Endothelial cell (in vitro differentiated cells): Measurements from ENCODE around the gene FTCDNL1. TPM values are rescaled to one million over a fixed set of nuclear protein-coding genes. Genes with fewer than 3 reads are reported as not detected.

Experiments used
- DNase-seq: peaks from one replicate; pipeline ENCODE4 v3.0.0; 2021; ENCODE audit warnings: low spot score
- H3K27ac Mint-ChIP-seq: one replicate; pipeline ENCODE4 v1.8.0; 2021; ENCODE audit warnings: mixed read lengths, inconsistent platforms; ENCODE audit not compliant: unreplicated experiment
- H3K27me3 Mint-ChIP-seq: one replicate; pipeline ENCODE4 v1.8.0; 2021; ENCODE audit warnings: mild to moderate bottlenecking, moderate library complexity, mixed read lengths, inconsistent platforms; ENCODE audit not compliant: unreplicated experiment
- H3K36me3 Mint-ChIP-seq: one replicate; pipeline ENCODE4 v1.8.0; 2021; ENCODE audit warnings: mild to moderate bottlenecking, low read depth, mixed read lengths, inconsistent platforms; ENCODE audit not compliant: unreplicated experiment
- H3K4me1 Mint-ChIP-seq: one replicate; pipeline ENCODE4 v1.8.0; 2021; ENCODE audit warnings: mild to moderate bottlenecking, mixed read lengths, inconsistent platforms; ENCODE audit not compliant: unreplicated experiment
- H3K4me3 Mint-ChIP-seq: one replicate; pipeline ENCODE4 v1.8.0; 2021; ENCODE audit warnings: mild to moderate bottlenecking, mixed read lengths, inconsistent platforms; ENCODE audit not compliant: unreplicated experiment
- H3K9me3 Mint-ChIP-seq: one replicate; pipeline ENCODE4 v1.8.0; 2021; ENCODE audit warnings: mixed read lengths, inconsistent platforms; ENCODE audit not compliant: unreplicated experiment
- CTCF ChIP-seq: fragments of 200-600 bp; sonication (generic); IDR thresholded peaks from one replicate; pipeline ENCODE4 v1.5.0; 2021; ENCODE audit warnings: antibody characterized with exemption; ENCODE audit not compliant: unreplicated experiment
- total RNA-seq: library from RNA; stranded (reverse); fragmentation: NEBNext Ultra II Directional; extraction: Animal tissue kit (Norgen Biotek cat#: 25700); gene quantifications from one replicate; pipeline ENCODE4 v1.2.1, GENCODE V29; 2021; ENCODE audit not compliant: unreplicated experiment

The FTCDNL1 gene
- total RNA-seq, 1 donor from 2014 or later, result 1.0 TPM

- H3K4me3 Mint-ChIP-seq, result no peak overlapping the region
- no peaks in the 10 kb centered on the region for H3K9me3 Mint-ChIP-seq
- no peak overlapping the region for H3K27ac Mint-ChIP-seq
- TF ChIP-seq CTCF, result no peak
- H3K27me3 Mint-ChIP-seq, result no peaks in the 10 kb centered on the region
- DNase-seq, result no peak
- H3K4me1 Mint-ChIP-seq, result no peaks in the 10 kb centered on the region
- no peaks in the 10 kb centered on the region for H3K36me3 Mint-ChIP-seq
These were observed 8.2 kb downstream of the FTCDNL1 start for GRCh38 chr2:199842631-199843395.

DNA sequence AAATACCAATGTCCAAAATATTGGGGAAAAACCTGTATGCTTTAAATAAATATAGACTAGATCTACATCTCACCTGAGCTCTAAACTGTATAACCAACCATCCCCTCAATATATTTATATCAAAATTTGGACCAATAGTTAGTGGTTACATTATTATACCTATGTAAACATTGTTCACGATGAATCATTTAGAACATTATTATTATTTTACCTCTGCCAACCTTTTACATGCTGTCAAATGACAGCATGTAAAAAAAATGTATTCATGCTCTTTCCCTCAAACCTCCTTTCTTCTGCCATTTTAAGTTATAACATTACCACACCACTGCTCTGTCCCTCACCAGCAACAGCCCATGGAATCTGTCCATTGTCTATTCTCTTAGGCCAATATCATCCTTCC, 9.6 kb downstream of the FTCDNL1 start:
- Mint-ChIP-seq H3K4me1 (no peaks in the 10 kb centered on the region), H3K9me3 (no peaks in the 10 kb centered on the region), H3K4me3 (no peak overlapping the region), H3K27me3 (no peaks in the 10 kb centered on the region), H3K27ac (no peak overlapping the region), H3K36me3 (no peaks in the 10 kb centered on the region)
- TF ChIP-seq CTCF, result no peak
- DNase-seq, result no peak

DNA sequence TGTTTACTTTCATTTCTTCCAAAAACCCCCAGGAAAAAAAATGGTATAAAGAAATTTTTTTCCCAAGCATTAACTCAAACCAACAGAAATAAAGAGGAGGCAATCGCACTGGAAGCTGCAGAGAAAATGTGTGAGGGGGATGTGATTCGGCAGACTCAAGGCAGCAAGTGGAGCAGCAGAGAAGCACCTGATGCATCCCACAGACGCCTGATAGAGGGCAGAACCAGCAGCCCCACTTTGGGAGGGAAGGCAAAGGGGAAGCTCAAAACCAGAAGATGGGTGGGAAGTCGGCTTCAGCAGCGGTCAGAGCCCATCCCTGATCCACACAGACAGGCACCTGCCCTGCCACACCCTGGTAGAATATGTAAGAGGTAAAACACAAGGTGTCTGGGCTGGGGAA, 12.6 kb downstream of the FTCDNL1 start:
- TF ChIP-seq CTCF, result no peak
- H3K4me3 Mint-ChIP-seq, result no peak overlapping the region
- H3K27ac Mint-ChIP-seq, result no peak overlapping the region
- no peaks in the 10 kb centered on the region for H3K36me3 Mint-ChIP-seq
- H3K4me1 Mint-ChIP-seq, result no peaks in the 10 kb centered on the region
- no peaks in the 10 kb centered on the region for H3K27me3 Mint-ChIP-seq
- H3K9me3 Mint-ChIP-seq, result no peaks in the 10 kb centered on the region
- DNase-seq, result no peak

GRCh38 chr2:199836943-199837342, 14.0 kb downstream of the FTCDNL1 start:
- H3K4me3 Mint-ChIP-seq, result no peak overlapping the region
- no peak overlapping the region for H3K27ac Mint-ChIP-seq
- no peaks in the 10 kb centered on the region for H3K36me3 Mint-ChIP-seq
- no peaks in the 10 kb centered on the region for H3K4me1 Mint-ChIP-seq
- no peak for DNase-seq
- no peaks in the 10 kb centered on the region for H3K9me3 Mint-ChIP-seq
- H3K27me3 Mint-ChIP-seq, result no peaks in the 10 kb centered on the region
- no peak for TF ChIP-seq CTCF

DNA sequence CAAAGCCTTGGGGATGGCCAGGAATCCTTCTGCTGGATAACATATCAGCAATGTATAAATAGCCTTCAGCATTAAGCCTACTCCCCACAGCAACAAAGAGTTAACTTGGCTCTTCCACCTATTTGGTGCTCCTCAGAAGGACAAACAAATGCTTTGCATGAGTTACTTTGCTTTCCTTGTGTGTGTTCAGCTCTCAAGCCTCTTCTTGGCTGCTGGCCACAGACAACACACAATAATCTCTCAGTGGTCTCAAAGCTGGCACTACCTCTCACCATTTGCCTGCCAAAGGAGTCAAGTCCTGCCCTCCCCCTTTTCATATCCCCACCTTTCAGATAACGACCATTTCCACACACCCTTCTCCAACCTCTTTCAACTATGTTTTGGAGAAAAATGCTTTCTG, 17.5 kb downstream of the FTCDNL1 start:
- no peak overlapping the region for H3K27ac Mint-ChIP-seq
- H3K9me3 Mint-ChIP-seq, result no peaks in the 10 kb centered on the region
- no peaks in the 10 kb centered on the region for H3K4me1 Mint-ChIP-seq

More for the DNA sequence above, 17.5 kb downstream of the FTCDNL1 start:
- Mint-ChIP-seq H3K27me3 (no peaks in the 10 kb centered on the region), H3K4me3 (no peak overlapping the region), H3K36me3 (no peaks in the 10 kb centered on the region)
- no peak for TF ChIP-seq CTCF
- no peak for DNase-seq
